Mesendoderm (in vitro differentiated cells): ENCODE measurements around the gene SRPX.

Experiments
- DNase-seq: peaks from one replicate; pipeline ENCODE4 v3.0.0; 2013
- H2AK5ac ChIP-seq: 2 replicates; pipeline ENCODE4 v1.6.1; 2013; ENCODE audit warnings: low read length, inconsistent platforms
- H2BK120ac ChIP-seq: 2 replicates; pipeline ENCODE4 v1.6.1; 2013; ENCODE audit warnings: low read depth, mild to moderate bottlenecking, low read length, moderate library complexity, mixed read lengths
- H2BK15ac ChIP-seq: replicated peaks from 2 replicates; pipeline ENCODE4 v1.6.1; 2013; ENCODE audit warnings: low read depth, mild to moderate bottlenecking, moderate library complexity
- H2BK5ac ChIP-seq: 2 replicates; pipeline ENCODE4 v1.6.1; 2013; ENCODE audit warnings: low read length, inconsistent platforms
- H3K18ac ChIP-seq: 2 replicates; pipeline ENCODE4 v1.6.1; 2013; ENCODE audit warnings: mild to moderate bottlenecking, low read length, mixed read lengths
- H3K23ac ChIP-seq: one replicate; pipeline ENCODE4 v1.6.1; 2013; ENCODE audit warnings: low read length
- H3K27ac ChIP-seq: 2 replicates; pipeline ENCODE4 v1.5.1; 2013; ENCODE audit warnings: low read depth, mild to moderate bottlenecking, inconsistent platforms, low read length, moderate library complexity
- H3K27me3 ChIP-seq: 2 replicates; pipeline ENCODE4 v1.6.1; 2013; ENCODE audit warnings: low read length, control low read depth, mild to moderate bottlenecking, inconsistent platforms; ENCODE audit not compliant: insufficient read depth, poor library complexity
- H3K36me3 ChIP-seq: 2 replicates; pipeline ENCODE4 v1.6.1; 2013; ENCODE audit warnings: low read length, inconsistent platforms; ENCODE audit not compliant: control insufficient read depth, insufficient read depth
- H3K4ac ChIP-seq: one replicate; pipeline ENCODE4 v1.6.1; 2013; ENCODE audit warnings: low read depth, mild to moderate bottlenecking, low read length, moderate library complexity
- H3K4me1 ChIP-seq: 2 replicates; pipeline ENCODE4 v1.6.1; 2013; ENCODE audit warnings: low read depth, low read length, inconsistent platforms; ENCODE audit not compliant: control insufficient read depth
- H3K4me2 ChIP-seq: 2 replicates; pipeline ENCODE4 v1.6.1; 2013; ENCODE audit warnings: low read length
- H3K4me3 ChIP-seq: 2 replicates; pipeline ENCODE4 v1.5.1; 2013; ENCODE audit warnings: mild to moderate bottlenecking, low read length
- H3K56ac ChIP-seq: one replicate; pipeline ENCODE4 v1.6.1; 2013; ENCODE audit warnings: low read length
- H3K79me1 ChIP-seq: 2 replicates; pipeline ENCODE4 v1.6.1; 2013; ENCODE audit warnings: low read length, inconsistent platforms
- H3K79me2 ChIP-seq: 2 replicates; pipeline ENCODE4 v1.6.1; 2013; ENCODE audit warnings: mild to moderate bottlenecking, low read length; ENCODE audit not compliant: control insufficient read depth, insufficient read depth
- H3K9ac ChIP-seq: 2 replicates; pipeline ENCODE4 v1.6.1; 2013; ENCODE audit warnings: low read length, inconsistent platforms
- H4K5ac ChIP-seq: one replicate; pipeline ENCODE4 v1.6.1; 2013; ENCODE audit warnings: low read length
- H4K8ac ChIP-seq: one replicate; pipeline ENCODE4 v1.6.1; 2013; ENCODE audit warnings: low read depth, mild to moderate bottlenecking, control low read depth, low read length, moderate library complexity
- WGBS: extraction: QIAGEN DNeasy Blood & Tissue Kit; methylation state at CpG from one replicate; pipeline ENCODE4 v1.1.7; 2013; ENCODE audit warnings: low lambda C conversion rate, missing lambda C conversion rate; ENCODE audit not compliant: insufficient coverage; ENCODE audit errors: extremely low coverage; 5-methylcytosine and 5-hydroxymethylcytosine counted together

SRPX gene

DNA sequence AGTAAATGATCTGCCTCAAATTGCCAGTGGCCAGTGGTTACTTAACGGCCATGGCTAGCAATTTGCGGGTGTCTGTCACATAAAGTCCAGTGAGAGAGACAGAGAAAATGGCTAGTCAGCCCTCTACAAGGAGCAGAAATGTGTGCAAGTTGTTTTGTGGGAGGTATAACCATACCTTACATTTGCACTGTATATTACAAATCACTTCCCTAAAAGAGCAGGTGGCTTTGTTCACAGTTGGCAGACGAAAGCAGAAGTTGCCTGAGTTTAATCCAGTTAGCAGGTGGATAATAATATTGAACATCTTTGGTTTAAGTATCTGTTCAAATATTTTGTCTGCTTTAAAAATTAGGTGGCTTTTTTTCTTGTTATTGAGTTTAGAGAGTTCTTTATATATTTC, 15.6 kb downstream of the SRPX start:
- Histone ChIP-seq H3K18ac (no peak overlapping the region), H3K27ac (no peak overlapping the region), H3K79me1 (no peaks in the 10 kb centered on the region), H3K4me2 (no peak overlapping the region), H3K79me2 (no peaks in the 10 kb centered on the region), H2BK120ac (no peak overlapping the region), H3K4me1 (no peaks in the 10 kb centered on the region), H3K23ac (no peak overlapping the region), H3K4me3 (no peak overlapping the region), H3K36me3 (no peaks in the 10 kb centered on the region), H4K5ac (no peak overlapping the region), H2BK5ac (no peak overlapping the region), H2AK5ac (no peak overlapping the region), H3K9ac (no peak overlapping the region), H3K27me3 (no peaks in the 10 kb centered on the region), H2BK15ac (no peak overlapping the region), H3K56ac (no peak overlapping the region), H4K8ac (no peak overlapping the region), H3K4ac (no peak overlapping the region)
- no peak for DNase-seq
- WGBS, result no CpG with 5 or more reads among the region's 3 CpGs

DNA sequence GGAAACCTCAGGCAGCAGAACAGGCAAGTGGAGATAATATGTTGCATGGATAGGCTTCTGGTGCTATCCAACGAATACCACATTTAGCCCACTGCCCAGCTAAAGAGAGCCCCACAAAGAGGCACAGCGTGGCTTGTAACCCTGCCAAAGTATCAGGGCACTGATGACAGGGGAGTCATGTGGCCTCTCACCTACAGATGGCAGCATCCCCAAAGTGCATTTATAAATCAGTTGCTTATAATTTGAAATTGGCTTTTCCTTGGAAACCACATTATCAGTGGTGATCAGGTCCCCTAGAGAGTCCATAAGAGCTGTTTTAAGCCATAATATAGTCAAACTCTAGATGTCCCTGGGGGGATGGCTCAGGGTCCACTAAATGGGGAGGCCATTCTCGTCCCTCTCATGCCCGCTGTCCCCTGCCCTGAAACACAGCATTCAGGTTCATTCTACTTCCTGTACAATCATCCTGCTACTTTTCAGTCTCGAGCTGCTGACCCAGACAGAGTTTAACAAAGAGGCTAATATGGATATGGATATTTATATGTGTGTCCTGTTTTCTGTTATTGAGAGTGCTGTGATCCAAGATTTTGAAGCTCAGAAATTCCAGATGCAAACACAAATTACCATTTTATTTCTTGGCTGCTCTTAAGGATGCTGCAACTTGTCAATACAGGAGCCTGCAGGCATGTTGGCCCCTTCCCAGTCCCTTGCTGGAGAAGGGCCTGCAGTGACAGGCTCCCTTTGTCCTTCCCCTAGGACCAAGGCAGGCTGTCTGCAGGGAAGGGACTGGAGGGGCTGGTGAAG, 28.5 kb downstream of the SRPX start:
- Histone ChIP-seq H2BK120ac (no peak overlapping the region), H4K8ac (no peak overlapping the region), H3K56ac (no peak overlapping the region), H4K5ac (no peak overlapping the region), H3K79me2 (no peaks in the 10 kb centered on the region), H3K4me3 (no peak overlapping the region), H3K4me1 (peaks cover 5% of the 10 kb centered on the region), H3K18ac (no peak overlapping the region), H2BK15ac (no peak overlapping the region), H3K36me3 (no peaks in the 10 kb centered on the region), H3K23ac (no peak overlapping the region), H3K4me2 (no peak overlapping the region), H3K4ac (no peak overlapping the region), H3K27me3 (no peaks in the 10 kb centered on the region), H3K27ac (no peak overlapping the region), H3K79me1 (no peaks in the 10 kb centered on the region), H2BK5ac (no peak overlapping the region), H3K9ac (no peak overlapping the region), H2AK5ac (no peak overlapping the region)
- DNase-seq, result peak; percentile 16
- no CpG with 5 or more reads among the region's 5 CpGs for WGBS

DNA sequence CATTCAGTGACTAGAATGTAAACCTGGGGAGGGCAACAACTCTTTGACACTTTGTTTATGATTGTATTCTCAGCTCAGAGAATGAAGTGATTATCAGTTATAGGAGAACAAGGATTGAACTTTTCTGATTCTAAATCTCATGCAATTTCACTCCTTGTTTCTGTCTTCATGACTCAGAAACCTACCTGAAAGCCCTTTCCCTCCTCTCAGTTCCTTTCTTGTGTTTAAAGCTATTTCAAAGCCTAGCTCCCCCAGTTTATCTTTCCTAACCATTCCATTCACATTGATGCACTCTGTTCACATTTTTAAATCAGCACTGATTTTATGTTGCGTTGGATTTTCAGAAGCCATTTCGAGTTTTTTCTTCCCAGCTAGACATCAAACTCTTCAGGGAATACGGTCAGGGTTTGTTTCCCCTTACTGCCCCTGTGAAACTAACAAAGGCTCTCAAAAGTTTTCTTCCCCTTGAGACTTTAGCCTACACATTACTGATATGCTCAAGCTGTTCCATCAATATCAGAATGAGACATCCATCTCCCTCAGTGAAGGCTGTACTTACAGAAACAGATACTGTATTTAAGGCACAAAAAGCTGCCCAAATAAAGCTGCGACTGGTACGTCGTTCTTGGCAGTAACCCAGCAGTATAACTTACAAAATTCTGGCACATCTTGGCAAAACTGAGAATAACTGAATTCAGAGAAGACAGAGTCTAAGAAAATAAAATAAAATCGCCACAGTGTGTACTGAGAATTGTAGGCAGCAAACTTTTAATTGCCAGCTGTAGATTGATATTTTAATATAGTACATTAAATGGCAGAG, 31.0 kb downstream of the SRPX start:
- H3K27me3 ChIP-seq, result no peaks in the 10 kb centered on the region

DNA sequence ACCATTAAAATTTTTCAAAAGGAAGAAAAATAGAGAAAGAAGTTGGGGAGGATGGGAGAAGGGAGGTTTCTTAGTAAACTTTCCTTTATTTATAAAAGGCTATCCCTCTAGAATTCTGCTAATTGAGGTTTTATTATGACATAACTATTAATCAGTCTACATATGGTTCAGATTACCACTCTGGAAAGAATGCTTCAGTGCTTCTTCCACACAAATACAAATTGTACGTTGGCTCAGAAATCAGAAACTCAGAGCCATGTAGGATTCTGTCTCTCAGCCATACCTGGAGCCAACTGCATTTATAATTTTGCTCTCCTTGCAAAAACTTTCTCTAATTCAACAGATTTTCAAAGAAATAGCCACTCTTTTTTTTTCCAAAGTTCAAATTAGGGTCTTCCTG, 37.1 kb downstream of the SRPX start:
- Histone ChIP-seq H3K9ac (no peak overlapping the region), H3K27ac (no peak overlapping the region), H3K4me1 (no peaks in the 10 kb centered on the region), H4K8ac (no peak overlapping the region), H3K23ac (no peak overlapping the region), H3K79me2 (no peaks in the 10 kb centered on the region), H3K56ac (no peak overlapping the region), H2BK120ac (no peak overlapping the region), H3K4me2 (no peak overlapping the region), H3K79me1 (no peaks in the 10 kb centered on the region), H3K27me3 (no peaks in the 10 kb centered on the region), H3K4me3 (no peak overlapping the region), H2BK5ac (no peak overlapping the region), H3K18ac (no peak overlapping the region), H3K4ac (no peak overlapping the region), H4K5ac (no peak overlapping the region), H2BK15ac (no peak overlapping the region), H3K36me3 (no peaks in the 10 kb centered on the region), H2AK5ac (no peak overlapping the region)
- no peak for DNase-seq
- WGBS, result no CpG with 5 or more reads among the region's 1 CpG

More for the DNA sequence above, 31.0 kb downstream of the SRPX start:
- Histone ChIP-seq H2BK15ac (no peak overlapping the region), H4K5ac (no peak overlapping the region), H3K56ac (no peak overlapping the region), H2BK5ac (no peak overlapping the region), H3K4ac (no peak overlapping the region), H3K4me2 (no peak overlapping the region), H3K36me3 (no peaks in the 10 kb centered on the region), H3K79me1 (no peaks in the 10 kb centered on the region), H3K4me3 (no peak overlapping the region), H3K27ac (no peak overlapping the region), H3K18ac (no peak overlapping the region), H3K23ac (no peak overlapping the region), H3K9ac (no peak overlapping the region), H4K8ac (no peak overlapping the region), H2BK120ac (no peak overlapping the region), H2AK5ac (no peak overlapping the region), H3K79me2 (no peaks in the 10 kb centered on the region), H3K4me1 (no peaks in the 10 kb centered on the region)
- WGBS, result no CpG with 5 or more reads among the region's 7 CpGs
- DNase-seq, result no peak

DNA sequence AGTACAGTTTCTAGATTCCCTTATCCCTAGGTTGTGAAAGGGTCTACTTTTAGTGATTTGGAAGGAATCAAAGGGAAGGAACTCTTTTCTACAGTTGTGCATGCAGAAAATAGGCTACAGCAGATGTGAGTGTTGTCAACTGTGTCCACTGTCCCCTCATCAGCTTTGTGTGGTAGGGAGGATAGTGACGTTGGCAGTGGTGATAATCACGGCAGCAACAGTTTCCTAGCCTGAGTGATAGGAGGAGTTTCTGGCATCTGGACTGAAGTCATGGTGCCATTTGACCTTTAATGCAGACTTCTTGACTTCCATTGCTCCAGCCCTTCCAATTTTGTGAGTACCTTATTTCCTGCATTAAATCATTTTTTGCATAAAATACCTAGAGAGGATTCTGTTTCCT, 39.3 kb downstream of the SRPX start:
- no peak overlapping the region for H3K56ac ChIP-seq
- H3K23ac ChIP-seq, result no peak overlapping the region
- no peak overlapping the region for H2BK15ac ChIP-seq
- DNase-seq, result no peak
- H4K5ac ChIP-seq, result no peak overlapping the region
- no peak overlapping the region for H2AK5ac ChIP-seq
- H3K4ac ChIP-seq, result no peak overlapping the region
- H3K79me2 ChIP-seq, result no peaks in the 10 kb centered on the region
- no peak overlapping the region for H3K4me3 ChIP-seq
- H3K27ac ChIP-seq, result no peak overlapping the region
- no peaks in the 10 kb centered on the region for H3K4me1 ChIP-seq
- WGBS, result no CpG with 5 or more reads among the region's 2 CpGs
- H3K4me2 ChIP-seq, result no peak overlapping the region
- H2BK120ac ChIP-seq, result no peak overlapping the region
- H3K27me3 ChIP-seq, result no peaks in the 10 kb centered on the region
- no peaks in the 10 kb centered on the region for H3K79me1 ChIP-seq
- no peaks in the 10 kb centered on the region for H3K36me3 ChIP-seq
- H2BK5ac ChIP-seq, result no peak overlapping the region
- no peak overlapping the region for H4K8ac ChIP-seq
- H3K18ac ChIP-seq, result no peak overlapping the region
- no peak overlapping the region for H3K9ac ChIP-seq
